Measurements from ENCODE around the gene UQCC3. TPM values are rescaled to one million over a fixed set of nuclear protein-coding genes. Genes with fewer than 3 reads are reported as not detected.
A peak's percentile ranks its signal among the peaks of the same experiment; 100 is the strongest.
"Not testable (repeated sequence)": the region's sequence is repeated elsewhere in the genome, so short reads cannot be mapped to it uniquely, and the experiment has no call there.

The UQCC3 gene
- 11.6 TPM for polyA plus RNA-seq (2012; ENCODE audit: insufficient read depth, insufficient read length)

- peak within 1 kb of the TSS; percentile 95 for H3K4me3 ChIP-seq (ENCODE audit: low read length)
- peak; percentile 96 for DNase-seq (ENCODE audit: low read depth, low spot score)
Observed at GRCh38 chr11:62671608-62672389, at the start of gene UQCC3, which contains the start of gene LBHD1. Gene UQCC3, plus strand, starts transcription at chr11:62671673. Its CDS starts 73 bp downstream, at chr11:62671746. Gene LBHD1, minus strand, starts transcription at chr11:62672267. Its CDS starts 2,236 bp downstream, at chr11:62670031.

- DNase-seq (ENCODE audit: low read depth, low spot score), result no peak
- H3K4me3 ChIP-seq (ENCODE audit: low read length), result no peak overlapping the region
Observed at GRCh38 chr11:62622476-62623089, 48.9 kb upstream of the UQCC3 start.

GRCh38 chr11:62627713-62628112, 43.8 kb upstream of the UQCC3 start:
- no peak for DNase-seq (ENCODE audit: low read depth, low spot score)
- no peak overlapping the region for H3K4me3 ChIP-seq (ENCODE audit: low read length)

GRCh38 chr11:62632492-62632891, 39.0 kb upstream of the UQCC3 start:
- H3K4me3 ChIP-seq (ENCODE audit: low read length), result no peak overlapping the region
- DNase-seq (ENCODE audit: low read depth, low spot score), result no peak

GRCh38 chr11:62644220-62644619, 27.3 kb upstream of the UQCC3 start:
- no peak overlapping the region for H3K4me3 ChIP-seq (ENCODE audit: low read length)
- no peak for DNase-seq (ENCODE audit: low read depth, low spot score)

GRCh38 chr11:62645671-62645945, 25.9 kb upstream of the UQCC3 start:
- DNase-seq (ENCODE audit: low read depth, low spot score), result no peak

GRCh38 chr11:62645946-62646824, 25.3 kb upstream of the UQCC3 start, which contains the start of gene GANAB:
Gene GANAB, minus strand, starts transcription at chr11:62646613. Its CDS starts 14 bp downstream, at chr11:62646599.
- DNase-seq (ENCODE audit: low read depth, low spot score), result peak; percentile 95

More at GRCh38 chr11:62645671-62645945, 25.9 kb upstream of the UQCC3 start:
- H3K4me3 ChIP-seq (ENCODE audit: low read length), result peak overlapping the region; percentile 99

GRCh38 chr11:62646825-62647608, 24.5 kb upstream of the UQCC3 start:
- no peak for DNase-seq (ENCODE audit: low read depth, low spot score)
- H3K4me3 ChIP-seq (ENCODE audit: low read length), result peak overlapping the region; percentile 27

More at GRCh38 chr11:62645946-62646824, 25.3 kb upstream of the UQCC3 start, which contains the start of gene GANAB:
- H3K4me3 ChIP-seq (ENCODE audit: low read length), result peak within 1 kb of the TSS; percentile 99

- H3K4me3 ChIP-seq (ENCODE audit: low read length), result no peak overlapping the region
- no peak for DNase-seq (ENCODE audit: low read depth, low spot score)
Observed at GRCh38 chr11:62647609-62648005, 23.9 kb upstream of the UQCC3 start.

GRCh38 chr11:62648185-62648966, 23.1 kb upstream of the UQCC3 start:
- H3K4me3 ChIP-seq (ENCODE audit: low read length), result no peak overlapping the region
- DNase-seq (ENCODE audit: low read depth, low spot score), result no peak

- DNase-seq (ENCODE audit: low read depth, low spot score), result no peak
Observed at GRCh38 chr11:62648967-62649364, 22.5 kb upstream of the UQCC3 start.

GRCh38 chr11:62649486-62649885, 22.0 kb upstream of the UQCC3 start:
- DNase-seq (ENCODE audit: low read depth, low spot score), result no peak
- no peak overlapping the region for H3K4me3 ChIP-seq (ENCODE audit: low read length)

More at GRCh38 chr11:62648967-62649364, 22.5 kb upstream of the UQCC3 start:
- H3K4me3 ChIP-seq (ENCODE audit: low read length), result no peak overlapping the region

GRCh38 chr11:62650283-62650682, 21.2 kb upstream of the UQCC3 start:
- not testable (repeated sequence) for DNase-seq (ENCODE audit: low read depth, low spot score); H3K4me3 ChIP-seq (ENCODE audit: low read length)

GRCh38 chr11:62652161-62653006, 19.1 kb upstream of the UQCC3 start:
- DNase-seq (ENCODE audit: low read depth, low spot score), result no peak
- peak overlapping the region; percentile 80 for H3K4me3 ChIP-seq (ENCODE audit: low read length)

GRCh38 chr11:62654297-62654696, 17.2 kb upstream of the UQCC3 start:
- no peak overlapping the region for H3K4me3 ChIP-seq (ENCODE audit: low read length)
- no peak for DNase-seq (ENCODE audit: low read depth, low spot score)

GRCh38 chr11:62656796-62657429, 14.6 kb upstream of the UQCC3 start:
- no peak overlapping the region for H3K4me3 ChIP-seq (ENCODE audit: low read length)
- no peak for DNase-seq (ENCODE audit: low read depth, low spot score)

Measured in Jurkat, Clone E6-1 (cell line).